HEK293 (cell line): ENCODE measurements around the gene SCAF11.
"Not testable (repeated sequence)": the region's sequence is repeated elsewhere in the genome, so short reads cannot be mapped to it uniquely, and the experiment has no call there.

Experiments used
- CTCF ChIA-PET: fragments of 350-600 bp; formaldehyde crosslinking; extraction: SDS; loops from one replicate; lab custom pipeline; 2021; ENCODE audit warnings: antibody characterized with exemption; lab: Yijun Ruan, JAX
- POLR2A ChIA-PET: fragments of 300-600 bp; formaldehyde crosslinking; extraction: SDS; loops from one replicate; lab custom pipeline; 2020; ENCODE audit warnings: antibody characterized with exemption, inconsistent platforms; lab: Yijun Ruan, JAX
- H3K27ac ChIP-seq: fragments of 200-500 bp; sonication (Bioruptor generic); 2 replicates; pipeline ENCODE4 v1.5.1; 2014; ENCODE audit warnings: low read depth, low read length, control low read depth, inconsistent platforms; ENCODE audit errors: extremely low read depth
- H3K36me3 ChIP-seq, 2 experiments: fragments of 200-500 bp in 1 of 2; sonication (Bioruptor generic) in 1 of 2; 1 replicate in 1 of 2; 2 replicates in 1 of 2; pipeline ENCODE4 v1.5.1; 2014 to 2017; ENCODE audit warnings: inconsistent platforms in 2 of 2, low read length in 2 of 2; ENCODE audit not compliant: control insufficient read depth in 2 of 2, insufficient read depth in 1 of 2
- H3K4me1 ChIP-seq: fragments of 200-500 bp; sonication (Bioruptor generic); 2 replicates; pipeline ENCODE4 v1.5.1; 2014; ENCODE audit warnings: mild to moderate bottlenecking, low read length, inconsistent platforms; ENCODE audit not compliant: control insufficient read depth, insufficient read depth
- H3K4me3 ChIP-seq: 2 replicates; pipeline ENCODE4 v1.5.1; 2011; ENCODE audit warnings: low read depth, mild to moderate bottlenecking, control low read depth, low read length, moderate library complexity
- H3K9me3 ChIP-seq: fragments of 200-500 bp; sonication (Bioruptor generic); 2 replicates; pipeline ENCODE4 v1.5.1; 2014; ENCODE audit warnings: low read depth, low read length, inconsistent platforms; ENCODE audit not compliant: control insufficient read depth, insufficient read depth
- OVOL3 ChIP-seq: fragments of 450-650 bp; formaldehyde crosslinking; IDR thresholded peaks from 2 replicates; pipeline ENCODE4 v1.5.1; 2016; ENCODE audit warnings: missing biosample characterization, missing genetic modification characterization
- SETDB1 ChIP-seq: IDR thresholded peaks from one replicate; pipeline ENCODE4 v1.6.1; 2017; ENCODE audit warnings: mild to moderate bottlenecking, low read length, moderate library complexity, mixed read lengths; ENCODE audit not compliant: insufficient read length
- TRIM28 ChIP-seq: IDR thresholded peaks from 2 replicates; pipeline ENCODE4 v1.6.1; 2011; ENCODE audit warnings: low read length, control low read depth, borderline replicate concordance
- ZNF510 ChIP-seq: fragments of 450-650 bp; formaldehyde crosslinking; IDR thresholded peaks from 2 replicates; pipeline ENCODE4 v1.5.1; 2018; ENCODE audit warnings: mild to moderate bottlenecking, missing genetic modification characterization, missing biosample characterization; ENCODE audit not compliant: insufficient replicate concordance
- ZNF660 ChIP-seq: fragments of 450-650 bp; IDR thresholded peaks from 2 replicates; pipeline ENCODE4 v1.5.1; 2018; ENCODE audit warnings: missing biosample characterization, mild to moderate bottlenecking, missing genetic modification characterization
- ZNF747 ChIP-seq: fragments of 450-650 bp; formaldehyde crosslinking; IDR thresholded peaks from 2 replicates; pipeline ENCODE4 v1.5.1; 2016; ENCODE audit warnings: missing biosample characterization, missing genetic modification characterization
- ZNF768 ChIP-seq: fragments of 450-650 bp; formaldehyde crosslinking; IDR thresholded peaks from 2 replicates; pipeline ENCODE4 v1.5.1; 2018; ENCODE audit warnings: missing biosample characterization, mild to moderate bottlenecking, missing genetic modification characterization
- ZNF777 ChIP-seq: fragments of 450-650 bp; formaldehyde crosslinking; IDR thresholded peaks from 2 replicates; pipeline ENCODE4 v1.5.1; 2017; ENCODE audit warnings: missing biosample characterization, missing genetic modification characterization, borderline replicate concordance
- ZNF791 ChIP-seq: fragments of 450-650 bp; formaldehyde crosslinking; IDR thresholded peaks from 2 replicates; pipeline ENCODE4 v1.5.1; 2016; ENCODE audit warnings: missing biosample characterization, missing genetic modification characterization
- ZSCAN23 ChIP-seq: fragments of 450-650 bp; formaldehyde crosslinking; IDR thresholded peaks from 2 replicates; pipeline ENCODE4 v1.5.1; 2016; ENCODE audit warnings: missing biosample characterization, missing genetic modification characterization
- ZSCAN30 ChIP-seq: fragments of 450-650 bp; IDR thresholded peaks from 2 replicates; pipeline ENCODE4 v1.5.1; 2018; ENCODE audit warnings: missing biosample characterization, mild to moderate bottlenecking, missing genetic modification characterization, moderate library complexity
- TF ChIP-seq, protein P1 (sequence below): fragments of 450-650 bp; formaldehyde crosslinking; IDR thresholded peaks from 2 replicates; pipeline ENCODE4 v1.5.1; 2017; ENCODE audit warnings: missing biosample characterization, missing genetic modification characterization
- TF ChIP-seq, protein P2 (sequence below): fragments of 450-650 bp; formaldehyde crosslinking; IDR thresholded peaks from 2 replicates; pipeline ENCODE4 v1.5.1; 2016; ENCODE audit warnings: missing biosample characterization, missing genetic modification characterization

The SCAF11 gene

DNA sequence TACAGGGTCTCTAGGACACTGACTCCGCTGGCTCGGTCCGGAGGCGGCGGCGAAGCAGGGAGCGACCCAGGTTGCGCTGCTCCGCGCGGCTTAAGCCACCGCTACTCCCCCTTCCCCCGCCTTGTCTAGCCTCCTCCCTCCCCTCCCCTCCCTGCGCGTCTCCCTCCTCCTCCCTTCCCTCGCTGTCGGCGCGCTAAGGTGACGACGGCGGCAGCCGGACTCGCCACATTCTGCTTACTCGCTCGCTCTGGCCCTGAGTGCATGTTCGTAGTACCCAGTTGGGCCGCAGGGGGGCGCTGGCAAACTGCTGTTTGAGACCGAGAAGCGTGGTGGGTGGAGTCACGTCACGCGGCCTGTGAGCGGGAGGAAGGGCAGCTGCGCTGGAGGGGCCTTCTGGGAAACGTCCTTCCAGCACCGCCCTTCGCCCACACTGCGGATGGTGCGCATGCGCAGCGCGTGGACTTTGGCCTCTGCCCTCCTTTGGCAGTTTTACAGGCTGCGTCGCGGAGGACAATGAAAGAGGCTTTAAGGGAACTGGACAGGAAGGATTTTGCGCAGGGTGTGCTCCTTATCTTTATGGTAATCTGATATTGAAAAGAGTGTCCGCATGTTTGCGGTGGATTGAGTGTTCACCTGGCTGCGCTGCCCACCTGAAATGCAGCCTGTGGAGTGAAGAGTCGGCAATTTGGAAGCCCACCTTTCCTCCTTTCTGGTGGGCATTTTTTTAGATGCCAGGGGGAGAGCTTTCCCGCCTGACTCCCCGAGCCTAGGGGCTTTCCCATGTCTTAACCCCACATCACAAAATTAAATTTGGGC is at the start of gene SCAF11 (continued):
- TF ChIP-seq ZSCAN30 (no peak), ZNF777 (tag by site-specific recombination) (no peak)
- TF ChIP-seq, protein P1, sequence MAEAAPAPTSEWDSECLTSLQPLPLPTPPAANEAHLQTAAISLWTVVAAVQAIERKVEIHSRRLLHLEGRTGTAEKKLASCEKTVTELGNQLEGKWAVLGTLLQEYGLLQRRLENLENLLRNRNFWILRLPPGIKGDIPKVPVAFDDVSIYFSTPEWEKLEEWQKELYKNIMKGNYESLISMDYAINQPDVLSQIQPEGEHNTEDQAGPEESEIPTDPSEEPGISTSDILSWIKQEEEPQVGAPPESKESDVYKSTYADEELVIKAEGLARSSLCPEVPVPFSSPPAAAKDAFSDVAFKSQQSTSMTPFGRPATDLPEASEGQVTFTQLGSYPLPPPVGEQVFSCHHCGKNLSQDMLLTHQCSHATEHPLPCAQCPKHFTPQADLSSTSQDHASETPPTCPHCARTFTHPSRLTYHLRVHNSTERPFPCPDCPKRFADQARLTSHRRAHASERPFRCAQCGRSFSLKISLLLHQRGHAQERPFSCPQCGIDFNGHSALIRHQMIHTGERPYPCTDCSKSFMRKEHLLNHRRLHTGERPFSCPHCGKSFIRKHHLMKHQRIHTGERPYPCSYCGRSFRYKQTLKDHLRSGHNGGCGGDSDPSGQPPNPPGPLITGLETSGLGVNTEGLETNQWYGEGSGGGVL (tag by site-specific recombination) = peak; percentile 99

DNA sequence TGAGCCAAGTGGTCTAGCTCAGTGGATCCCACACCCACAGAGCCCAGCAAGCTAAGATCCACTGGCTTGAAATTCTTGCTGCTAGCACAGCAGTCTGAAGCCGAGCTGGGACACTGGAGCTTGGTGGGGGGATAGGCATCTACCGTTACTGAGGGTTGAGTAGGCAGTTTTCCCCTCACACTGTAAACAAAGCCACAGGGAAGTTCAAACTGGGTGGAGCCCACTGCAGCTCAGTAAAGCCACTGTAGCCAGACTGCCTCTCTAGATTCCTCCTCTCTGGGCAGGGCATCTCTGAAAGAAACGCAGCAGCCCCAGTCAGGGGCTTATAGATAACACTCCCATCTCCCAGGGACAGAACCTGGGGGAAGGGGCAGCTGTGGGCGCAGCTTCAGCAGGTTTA is 46.7 kb upstream of the SCAF11 start:
- H3K27ac ChIP-seq, H3K4me3 ChIP-seq, POLR2A ChIA-PET, CTCF ChIA-PET, H3K4me1 ChIP-seq, H3K36me3 ChIP-seq, H3K9me3 ChIP-seq: not testable (repeated sequence)

DNA sequence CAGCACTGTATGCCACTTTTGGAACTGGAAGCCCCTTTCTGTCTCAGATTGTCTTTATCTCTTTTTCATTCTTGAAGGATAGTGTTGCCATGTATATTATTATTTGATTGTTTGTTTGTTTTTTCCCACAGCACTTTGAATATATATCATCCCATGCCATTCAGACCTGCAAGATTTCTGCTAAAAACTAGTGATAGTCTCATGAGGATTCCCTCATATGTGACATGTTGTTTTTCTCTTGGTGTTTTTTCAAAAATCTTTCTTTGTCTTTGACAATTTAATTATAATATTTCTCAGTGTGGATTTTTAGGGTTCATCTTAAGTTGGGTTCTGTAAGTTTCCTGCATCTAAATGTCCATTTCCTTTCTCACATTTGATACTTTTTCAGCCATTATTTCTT is 36.8 kb upstream of the SCAF11 start:
- H3K9me3 ChIP-seq = no peaks in the 10 kb centered on the region
- no peak overlapping the region for H3K4me3 ChIP-seq
- TF ChIP-seq ZNF791 (tag by site-specific recombination) (peak; percentile 98), ZNF510 (tag by site-specific recombination) (no peak), SETDB1 (peak; percentile 98), TRIM28 (peak; percentile 97), ZNF768 (no peak)
- TF ChIP-seq, protein P2, sequence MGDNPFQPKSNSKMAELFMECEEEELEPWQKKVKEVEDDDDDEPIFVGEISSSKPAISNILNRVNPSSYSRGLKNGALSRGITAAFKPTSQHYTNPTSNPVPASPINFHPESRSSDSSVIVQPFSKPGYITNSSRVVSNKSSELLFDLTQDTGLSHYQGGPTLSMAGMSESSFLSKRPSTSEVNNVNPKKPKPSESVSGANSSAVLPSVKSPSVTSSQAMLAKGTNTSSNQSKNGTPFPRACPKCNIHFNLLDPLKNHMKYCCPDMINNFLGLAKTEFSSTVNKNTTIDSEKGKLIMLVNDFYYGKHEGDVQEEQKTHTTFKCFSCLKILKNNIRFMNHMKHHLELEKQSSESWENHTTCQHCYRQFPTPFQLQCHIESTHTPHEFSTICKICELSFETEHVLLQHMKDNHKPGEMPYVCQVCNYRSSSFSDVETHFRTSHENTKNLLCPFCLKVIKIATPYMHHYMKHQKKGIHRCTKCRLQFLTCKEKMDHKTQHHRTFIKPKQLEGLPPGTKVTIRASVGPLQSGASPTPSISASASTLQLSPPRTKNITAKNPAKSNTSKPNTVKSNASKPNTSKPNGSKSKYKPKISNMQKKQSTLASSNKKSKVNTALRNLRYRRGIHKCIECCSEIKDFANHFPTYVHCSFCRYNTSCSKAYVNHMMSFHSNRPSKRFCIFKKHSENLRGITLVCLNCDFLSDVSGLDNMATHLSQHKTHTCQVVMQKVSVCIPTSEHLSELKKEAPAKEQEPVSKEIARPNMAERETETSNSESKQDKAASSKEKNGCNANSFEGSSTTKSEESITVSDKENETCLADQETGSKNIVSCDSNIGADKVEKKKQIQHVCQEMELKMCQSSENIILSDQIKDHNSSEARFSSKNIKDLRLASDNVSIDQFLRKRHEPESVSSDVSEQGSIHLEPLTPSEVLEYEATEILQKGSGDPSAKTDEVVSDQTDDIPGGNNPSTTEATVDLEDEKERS = 0 out of 2 replicates have a peak, but pooled peaks have one; percentile 36
- no peak overlapping the region for H3K27ac ChIP-seq
- no peaks in the 10 kb centered on the region for H3K36me3 ChIP-seq
- POLR2A ChIA-PET = no interaction called here
- CTCF ChIA-PET = interaction anchor here (1.0 kb wide), 1 partner anchor 877 kb away, joined by 6 read pairs; no protein-coding TSS in a partner anchor
- H3K4me1 ChIP-seq = no peaks in the 10 kb centered on the region

GRCh38 chr12:46024099-46024498 is 33.7 kb upstream of the SCAF11 start:
- H3K27ac ChIP-seq = no peak overlapping the region
- no peaks in the 10 kb centered on the region for H3K9me3 ChIP-seq
- H3K36me3 ChIP-seq = no peaks in the 10 kb centered on the region
- ChIA-PET POLR2A (no interaction called here), CTCF (no interaction called here)
- H3K4me3 ChIP-seq = no peak overlapping the region
- no peaks in the 10 kb centered on the region for H3K4me1 ChIP-seq
- TF ChIP-seq ZNF660 (no peak), ZNF747 (no peak), OVOL3 (tag by site-specific recombination) (no peak), ZSCAN23 (tag by site-specific recombination) (no peak)
